ENCODE data around the gene FUT1. TPM values are rescaled to one million over a fixed set of nuclear protein-coding genes. Genes with fewer than 3 reads are reported as not detected.

Gene FUT1
- total RNA-seq, 4 donors from 2014 or later: 0.83 to 2.5 (median 2.1) TPM

DNA sequence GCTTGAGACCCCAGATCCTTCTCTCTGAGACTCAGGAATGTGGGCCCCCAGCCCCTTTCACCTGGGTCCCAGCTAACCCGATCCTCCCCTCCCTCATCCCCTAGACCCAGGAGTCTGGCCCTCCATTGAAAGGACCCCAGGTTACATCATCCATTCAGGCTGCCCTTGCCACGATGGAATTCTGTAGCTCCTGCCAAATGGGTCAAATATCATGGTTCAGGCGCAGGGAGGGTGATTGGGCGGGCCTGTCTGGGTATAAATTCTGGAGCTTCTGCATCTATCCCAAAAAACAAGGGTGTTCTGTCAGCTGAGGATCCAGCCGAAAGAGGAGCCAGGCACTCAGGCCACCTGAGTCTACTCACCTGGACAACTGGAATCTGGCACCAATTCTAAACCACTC is 3.3 kb upstream of the FUT1 start:
- Histone ChIP-seq H3K4me1 (peaks cover 14 to 27% (median 15%) of the 10 kb centered on the region in 4 donors), H3K4me3 (no peak overlapping the region), H3K9me3 (no peaks in the 10 kb centered on the region), H3K27me3 (peaks cover 0 to 50% (median 22%) of the 10 kb centered on the region in 4 donors), H3K27ac (replicated peaks in 1 of 4) (no peak overlapping the region), H3K36me3 (peaks cover 0 to 4% (median 0%) of the 10 kb centered on the region in 4 donors)
- intact Hi-C loops (cut with DNase I): no loop called here
- no peak for DNase-seq (ENCODE audit: extremely low spot score)
- 79% methylated on average over 4 of the region's 5 CpGs for WGBS
- TF ChIP-seq POLR2AphosphoS5 (IDR thresholded peaks at IDR 0.05): no peak

- no peak for DNase-seq (ENCODE audit: extremely low spot score)
- intact Hi-C loops (cut with DNase I): no loop called here
- TF ChIP-seq POLR2AphosphoS5 (IDR thresholded peaks at IDR 0.05): no peak
- no peak for TF ChIP-seq CTCF (IDR thresholded peaks at IDR 0.05)
- no peak for TF ChIP-seq EP300 (IDR thresholded peaks at IDR 0.05)
- TF ChIP-seq POLR2A (IDR thresholded peaks at IDR 0.05; ENCODE audit: low read depth): no peak
- Histone ChIP-seq H3K27ac (replicated peaks in 1 of 4) (no peak within 1 kb of the TSS), H3K4me3 (no peak within 1 kb of the TSS), H3K36me3 (peaks cover 0 to 10% (median 0%) of the 10 kb centered on the region in 4 donors), H3K4me1 (peaks cover 14 to 24% (median 15%) of the 10 kb centered on the region in 4 donors), H3K9me3 (no peaks in the 10 kb centered on the region), H3K27me3 (peaks cover 0 to 56% (median 24%) of the 10 kb centered on the region in 4 donors)
- WGBS: 54% methylated on average over 4 of the region's 4 CpGs
These were observed 2.7 kb upstream of the FUT1 start, which contains the start of gene FGF21 for GRCh38 chr19:48755084-48755641. TSS of gene FGF21 (plus strand) at chr19:48755524. CDS start at chr19:48756237, 713 bp downstream.

DNA sequence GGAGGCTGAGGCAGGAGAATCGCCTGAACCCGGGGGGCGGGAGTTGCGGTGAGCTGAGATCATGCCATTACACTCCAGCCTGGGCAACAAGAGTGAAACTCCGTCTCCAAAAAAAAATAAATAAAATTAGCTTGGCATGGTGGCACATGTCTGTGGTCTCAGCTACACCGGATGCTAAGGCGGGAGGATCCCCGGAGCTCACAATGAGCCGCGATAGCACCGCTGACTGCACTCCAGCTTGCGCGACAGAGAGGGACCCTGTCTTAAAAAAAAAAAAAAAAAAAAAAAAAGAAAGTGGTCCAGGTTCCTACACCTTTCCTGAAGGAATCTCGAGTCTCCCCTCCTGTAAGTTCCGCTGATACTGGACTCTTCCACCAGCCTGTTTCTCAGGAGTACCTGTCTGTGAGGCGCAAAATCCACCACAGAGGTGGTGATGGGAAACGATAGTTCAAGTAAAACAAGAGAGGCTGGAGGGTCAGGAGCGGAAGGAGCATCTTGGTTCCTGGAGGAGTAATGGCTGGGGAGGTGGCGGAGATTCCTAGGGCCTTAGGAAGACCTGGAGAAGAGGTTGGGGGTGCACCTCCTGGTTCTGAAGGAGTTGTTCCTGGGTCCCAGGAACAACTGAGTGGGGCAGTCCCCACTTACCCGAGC is 471 bp downstream of the FUT1 start:
- Histone ChIP-seq H3K27me3 (peaks cover 0 to 79% (median 28%) of the 10 kb centered on the region in 4 donors), H3K9me3 (no peaks in the 10 kb centered on the region), H3K36me3 (peaks cover 0 to 23% (median 0%) of the 10 kb centered on the region in 4 donors), H3K27ac (replicated peaks in 1 of 4) (peak overlapping the region in 3 of 4 donors; percentile 30 to 61 (median 51)), H3K4me3 (peak overlapping the region; percentile 38 to 60 (median 48)), H3K4me1 (peaks cover 15 to 26% (median 21%) of the 10 kb centered on the region in 4 donors)
- WGBS: 40% methylated on average over 19 of the region's 20 CpGs
- no peak for DNase-seq (ENCODE audit: extremely low spot score)
- intact Hi-C loops (cut with DNase I): no loop called here
- TF ChIP-seq CTCF (IDR thresholded peaks at IDR 0.05): no peak
- no peak for TF ChIP-seq POLR2A (IDR thresholded peaks at IDR 0.05; ENCODE audit: low read depth)
- TF ChIP-seq EP300 (IDR thresholded peaks at IDR 0.05): no peak
- no peak for TF ChIP-seq POLR2AphosphoS5 (IDR thresholded peaks at IDR 0.05)

GRCh38 chr19:48750771-48751504 is 1.5 kb downstream of the FUT1 start:
- Histone ChIP-seq H3K27ac (replicated peaks in 1 of 4) (no peak overlapping the region), H3K4me1 (peaks cover 20 to 32% (median 25%) of the 10 kb centered on the region in 4 donors), H3K36me3 (peaks cover 0 to 23% (median 0%) of the 10 kb centered on the region in 4 donors), H3K27me3 (peaks cover 0 to 85% (median 32%) of the 10 kb centered on the region in 4 donors), H3K4me3 (peak overlapping the region in 2 of 4 donors; percentile 48 to 60), H3K9me3 (no peaks in the 10 kb centered on the region)
- intact Hi-C loops (cut with DNase I): no loop called here
- no peak for TF ChIP-seq EP300 (IDR thresholded peaks at IDR 0.05)
- no peak for TF ChIP-seq CTCF (IDR thresholded peaks at IDR 0.05)
- no peak for TF ChIP-seq POLR2A (IDR thresholded peaks at IDR 0.05; ENCODE audit: low read depth)
- no peak for TF ChIP-seq POLR2AphosphoS5 (IDR thresholded peaks at IDR 0.05)
- 87% methylated on average over 29 of the region's 29 CpGs for WGBS
- DNase-seq (ENCODE audit: extremely low spot score): no peak

DNA sequence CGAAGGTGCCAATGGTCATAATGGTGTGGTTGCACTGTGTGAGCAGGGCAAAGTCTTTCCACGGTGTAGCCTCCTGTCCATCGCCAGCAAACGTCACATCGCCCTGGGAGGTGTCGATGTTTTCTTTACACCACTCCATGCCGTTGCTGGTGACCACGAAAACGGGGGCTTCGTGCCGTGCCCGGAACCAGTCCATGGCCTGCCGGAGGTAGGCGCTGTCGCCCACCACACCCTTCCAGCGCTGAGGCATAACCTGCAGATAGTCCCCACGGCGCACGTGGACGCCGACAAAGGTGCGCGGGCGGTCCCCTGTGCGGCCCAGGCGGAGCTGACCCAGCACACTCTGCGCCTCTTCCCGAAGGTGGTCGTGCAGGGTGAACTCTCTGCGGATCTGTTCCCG is 2.1 kb downstream of the FUT1 start:
- WGBS: 100% methylated on average over 13 of the region's 31 CpGs
- intact Hi-C loops (cut with DNase I): no loop called here
- Histone ChIP-seq H3K36me3 (peaks cover 0 to 23% (median 0%) of the 10 kb centered on the region in 4 donors), H3K27ac (replicated peaks in 1 of 4) (no peak overlapping the region), H3K4me3 (no peak overlapping the region), H3K4me1 (peaks cover 20 to 32% (median 25%) of the 10 kb centered on the region in 4 donors), H3K27me3 (peaks cover 0 to 85% (median 32%) of the 10 kb centered on the region in 4 donors), H3K9me3 (peaks cover 0 to 3% (median 0%) of the 10 kb centered on the region in 4 donors)
- no peak for DNase-seq (ENCODE audit: extremely low spot score)
- TF ChIP-seq POLR2AphosphoS5 (IDR thresholded peaks at IDR 0.05) (no peak), EP300 (IDR thresholded peaks at IDR 0.05) (no peak), POLR2A (IDR thresholded peaks at IDR 0.05; ENCODE audit: low read depth) (no peak), CTCF (IDR thresholded peaks at IDR 0.05) (no peak)
